ENCODE data around the gene ATP8B1. TPM values are rescaled to one million over a fixed set of nuclear protein-coding genes. Genes with fewer than 3 reads are reported as not detected.

ATP8B1 gene
- total and polyA plus RNA-seq, 9 of the 15 experiments (the other 6 are each of a cell fraction or from before 2014, with no cell fraction given), result 0.01 to 0.22 (median 0.03) TPM; not detected in 3

GRCh38 chr18:57785751-57786437, 17.2 kb downstream of the ATP8B1 start:
- Histone ChIP-seq H3K27ac (ENCODE audit: extremely low read depth, low read depth, low read length) (no peak overlapping the region), H3K36me3 (ENCODE audit: control insufficient read depth, insufficient read depth, low read length) (no peaks in the 10 kb centered on the region), H3K4me2 (ENCODE audit: insufficient read depth, low read length) (no peak overlapping the region), H3K4me1 (replicated peaks in 1 of 2; ENCODE audit: control insufficient read depth in 2 of 2, insufficient read depth in 2 of 2, low read length in 2 of 2) (peaks cover 7 to 9% of the 10 kb centered on the region in 2 experiments; a peak in 4 of 5 replicates), H3K79me2 (ENCODE audit: control insufficient read depth, insufficient read depth, low read length) (no peaks in the 10 kb centered on the region), H2AFZ (ENCODE audit: low read depth, low read length) (no peak overlapping the region), H3K9me3 (replicated peaks; ENCODE audit: control insufficient read depth, insufficient read depth, low read depth, low read length) (no peaks in the 10 kb centered on the region), H3K9ac (ENCODE audit: insufficient read depth in 1 of 2, low read depth in 2 of 2, low read length in 2 of 2) (no peak overlapping the region), H3K27me3 (ENCODE audit: control insufficient read depth in 2 of 2, insufficient read depth in 2 of 2, low read length in 2 of 2) (no peaks in the 10 kb centered on the region), H3K9me1 (ENCODE audit: control insufficient read depth, insufficient read depth, low read length) (no peaks in the 10 kb centered on the region), H4K20me1 (replicated peaks; ENCODE audit: control insufficient read depth, insufficient read depth, low read length) (no peaks in the 10 kb centered on the region), H3K4me3 (no peak overlapping the region)
- DNase-seq (ENCODE audit: extremely low read depth in 1 of 4, low spot score in 3 of 4), result no peak
- BruUV-seq (replicated peaks), result no TSS peak
- ChIA-PET POLR2A (no interaction called here), CTCF (ENCODE audit: low intra/inter-chr PET ratio) (no interaction called here)
- 69% methylated on average over 8 of the region's 8 CpGs for WGBS (ENCODE audit: insufficient coverage, low coverage, missing lambda C conversion rate)
- in situ Hi-C loops (cut with MboI), result no loop called here
- intact Hi-C loops (cut with micrococcal nuclease), result no loop called here
- no peak for FAIRE-seq
- no peak for ATAC-seq
- TF ChIP-seq NEUROD1 (IDR thresholded peaks at IDR 0.05; ENCODE audit: borderline replicate concordance, low read depth, low read length, partially characterized antibody) (no peak), KDM4B (IDR thresholded peaks at IDR 0.05; ENCODE audit: borderline replicate concordance in 2 of 2, low read depth in 1 of 2) (no peak), GTF2F1 (IDR thresholded peaks at IDR 0.05; ENCODE audit: low read depth, low read length) (no peak), KHSRP (IDR thresholded peaks at IDR 0.05) (no peak), ARNT (IDR thresholded peaks at IDR 0.05) (no peak), ZNF3 (CRISPR knock-in tag; IDR thresholded peaks at IDR 0.05) (no peak), FOXK2 (conservative IDR thresholded peaks at IDR 0.05 in 1 of 2, IDR thresholded peaks at IDR 0.05 in 1 of 2; ENCODE audit: low read depth in 2 of 2) (no peak), JUNB (CRISPR knock-in tag; conservative IDR thresholded peaks at IDR 0.05) (no peak), REST (IDR thresholded peaks at IDR 0.05; ENCODE audit: borderline replicate concordance) (no peak), REST (CRISPR knock-in tag; IDR thresholded peaks at IDR 0.05; ENCODE audit: low read depth) (no peak), CBFA2T3 (IDR thresholded peaks at IDR 0.05) (no peak), GABPB2 (CRISPR knock-in tag; conservative IDR thresholded peaks at IDR 0.05) (no peak), ZNF77 (CRISPR knock-in tag; IDR thresholded peaks at IDR 0.05) (no peak), ARID2 (IDR thresholded peaks at IDR 0.05) (no peak)
- TF ChIP-seq, protein P1, sequence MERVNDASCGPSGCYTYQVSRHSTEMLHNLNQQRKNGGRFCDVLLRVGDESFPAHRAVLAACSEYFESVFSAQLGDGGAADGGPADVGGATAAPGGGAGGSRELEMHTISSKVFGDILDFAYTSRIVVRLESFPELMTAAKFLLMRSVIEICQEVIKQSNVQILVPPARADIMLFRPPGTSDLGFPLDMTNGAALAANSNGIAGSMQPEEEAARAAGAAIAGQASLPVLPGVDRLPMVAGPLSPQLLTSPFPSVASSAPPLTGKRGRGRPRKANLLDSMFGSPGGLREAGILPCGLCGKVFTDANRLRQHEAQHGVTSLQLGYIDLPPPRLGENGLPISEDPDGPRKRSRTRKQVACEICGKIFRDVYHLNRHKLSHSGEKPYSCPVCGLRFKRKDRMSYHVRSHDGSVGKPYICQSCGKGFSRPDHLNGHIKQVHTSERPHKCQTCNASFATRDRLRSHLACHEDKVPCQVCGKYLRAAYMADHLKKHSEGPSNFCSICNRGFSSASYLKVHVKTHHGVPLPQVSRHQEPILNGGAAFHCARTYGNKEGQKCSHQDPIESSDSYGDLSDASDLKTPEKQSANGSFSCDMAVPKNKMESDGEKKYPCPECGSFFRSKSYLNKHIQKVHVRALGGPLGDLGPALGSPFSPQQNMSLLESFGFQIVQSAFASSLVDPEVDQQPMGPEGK (CRISPR knock-in tag; IDR thresholded peaks at IDR 0.05; ENCODE audit: borderline replicate concordance), result no peak
